LHCN-M2 (cell line): ENCODE data around the gene CYB5B. TPM values are rescaled to one million over a fixed set of nuclear protein-coding genes. Genes with fewer than 3 reads are reported as not detected.
A peak's percentile ranks its signal among the peaks of the same experiment; 100 is the strongest.

Source experiments
- DNase-seq: peaks from one replicate; pipeline ENCODE4 v3.0.0-alpha.2; 2012; ENCODE audit warnings: low read depth
- polyA plus RNA-seq: library from polyadenylated mRNA; unstranded; fragments of >200 nt; gene quantifications from one replicate; pipeline ENCODE4 v1.2.1, GENCODE V29; 2012; ENCODE audit warnings: missing spikeins
- total RNA-seq: library from RNA; depleted of rRNA; stranded (reverse); fragments of >200 nt; gene quantifications from 2 replicates; pipeline ENCODE4 v1.2.3, GENCODE V29; 2014; rRNA removed

CYB5B gene, protein sequence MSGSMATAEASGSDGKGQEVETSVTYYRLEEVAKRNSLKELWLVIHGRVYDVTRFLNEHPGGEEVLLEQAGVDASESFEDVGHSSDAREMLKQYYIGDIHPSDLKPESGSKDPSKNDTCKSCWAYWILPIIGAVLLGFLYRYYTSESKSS
- 60.7 and 67.3 TPM in 2 replicates for total RNA-seq
- polyA plus RNA-seq = 86.2 TPM

GRCh38 chr16:69424053-69424934 is at the start of gene CYB5B:
Gene CYB5B, plus strand, starts transcription at chr16:69424619. Its CDS starts 65 bp downstream, at chr16:69424684.
- DNase-seq = peak; percentile 97

GRCh38 chr16:69376393-69377059 is 47.9 kb upstream of the CYB5B start:
- no peak for DNase-seq

GRCh38 chr16:69378036-69378435 is 46.4 kb upstream of the CYB5B start:
- no peak for DNase-seq

GRCh38 chr16:69378760-69379159 is 45.7 kb upstream of the CYB5B start:
- no peak for DNase-seq

GRCh38 chr16:69381231-69381630 is 43.2 kb upstream of the CYB5B start:
- no peak for DNase-seq

- no peak for DNase-seq
Observed at GRCh38 chr16:69382421-69382820, 42.0 kb upstream of the CYB5B start.

DNA sequence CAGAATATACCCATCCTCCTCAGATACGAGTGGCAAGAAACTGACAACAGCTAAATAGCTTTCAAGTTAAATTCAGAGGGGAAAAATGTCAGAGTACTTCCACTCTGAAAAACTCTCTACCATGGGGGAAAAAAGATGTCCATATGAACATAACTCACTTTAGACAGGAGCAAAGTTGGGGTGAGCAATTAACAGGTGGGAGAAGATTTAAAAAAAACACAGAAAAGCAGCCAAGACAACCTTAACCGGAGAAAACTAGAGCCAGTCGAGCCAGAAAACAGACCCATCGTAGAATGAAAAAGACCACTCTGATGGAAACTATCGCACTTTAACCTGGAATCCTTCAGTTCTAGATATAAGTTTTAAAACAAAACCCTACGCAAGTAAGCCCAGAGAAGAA is 39.4 kb upstream of the CYB5B start:
- DNase-seq = no peak

- DNase-seq = peak; percentile 12
Observed at GRCh38 chr16:69386596-69386995, 37.8 kb upstream of the CYB5B start.

- no peak for DNase-seq
Observed at GRCh38 chr16:69393898-69394849, 30.2 kb upstream of the CYB5B start.

GRCh38 chr16:69395859-69396186 is 28.6 kb upstream of the CYB5B start:
- no peak for DNase-seq

- DNase-seq = peak; percentile 92
Observed at GRCh38 chr16:69396187-69397061, 28.0 kb upstream of the CYB5B start.

DNA sequence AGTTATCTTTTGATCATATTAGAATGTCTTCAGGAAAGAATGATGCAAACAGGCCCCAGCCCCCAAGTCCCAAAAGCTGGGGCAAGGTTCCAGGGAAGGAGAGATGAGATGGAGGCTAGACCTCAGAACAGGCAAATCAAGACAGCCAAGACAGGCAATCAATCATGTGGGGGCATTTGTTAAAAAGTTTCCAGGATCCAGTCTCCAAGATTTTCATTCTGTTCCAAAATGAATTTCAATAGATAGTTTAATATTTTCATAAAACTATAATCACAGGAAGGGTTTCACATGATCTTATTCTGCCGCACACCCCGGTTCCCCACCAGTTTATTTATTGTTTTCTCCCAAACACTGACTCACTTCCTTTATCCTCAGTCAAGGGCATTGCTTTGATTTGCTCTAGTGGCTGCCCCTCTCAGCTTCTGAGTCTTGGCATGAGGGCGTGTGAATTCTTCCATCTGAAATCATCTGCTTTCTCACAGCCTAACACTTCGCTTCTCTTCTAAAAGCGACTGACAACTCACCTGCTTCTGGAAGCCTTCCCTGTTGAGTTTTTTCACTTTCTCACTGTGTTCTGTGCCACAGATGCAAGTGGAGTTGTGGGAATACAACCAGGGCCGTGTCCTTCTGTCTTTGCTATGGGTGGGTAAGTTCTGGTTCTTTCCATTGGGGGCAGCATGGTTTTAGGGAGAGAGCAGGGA is 26.4 kb upstream of the CYB5B start:
- peak; percentile 89 for DNase-seq

DNA sequence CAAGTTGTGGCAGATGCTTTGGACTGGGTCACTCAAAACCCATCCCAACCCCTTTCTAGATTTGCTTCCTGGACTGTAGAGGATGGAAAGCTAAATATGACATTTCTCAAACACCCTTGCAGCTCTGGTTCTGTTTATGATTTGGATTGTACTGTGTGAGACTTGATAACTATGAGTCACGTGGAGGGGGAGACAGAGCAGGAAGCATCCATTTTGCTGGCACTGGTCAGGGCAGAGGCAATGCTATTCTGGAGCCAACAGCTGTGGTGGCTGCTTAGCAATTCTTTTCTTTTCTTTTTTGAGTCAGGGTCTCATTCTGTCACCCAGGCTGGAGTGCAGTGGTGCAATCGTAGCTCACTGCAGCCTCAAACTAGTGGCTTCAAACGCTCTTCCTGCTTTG is 25.1 kb upstream of the CYB5B start:
- DNase-seq = peak; percentile 57

- DNase-seq = no peak
Observed at GRCh38 chr16:69402439-69402838, 22.0 kb upstream of the CYB5B start.

- DNase-seq = peak; percentile 85
Observed at GRCh38 chr16:69404275-69404805, 20.1 kb upstream of the CYB5B start.

GRCh38 chr16:69405326-69405725 is 19.1 kb upstream of the CYB5B start:
- no peak for DNase-seq

GRCh38 chr16:69405757-69406156 is 18.7 kb upstream of the CYB5B start:
- no peak for DNase-seq

GRCh38 chr16:69406780-69407331 is 17.6 kb upstream of the CYB5B start:
- DNase-seq = peak; percentile 51

DNA sequence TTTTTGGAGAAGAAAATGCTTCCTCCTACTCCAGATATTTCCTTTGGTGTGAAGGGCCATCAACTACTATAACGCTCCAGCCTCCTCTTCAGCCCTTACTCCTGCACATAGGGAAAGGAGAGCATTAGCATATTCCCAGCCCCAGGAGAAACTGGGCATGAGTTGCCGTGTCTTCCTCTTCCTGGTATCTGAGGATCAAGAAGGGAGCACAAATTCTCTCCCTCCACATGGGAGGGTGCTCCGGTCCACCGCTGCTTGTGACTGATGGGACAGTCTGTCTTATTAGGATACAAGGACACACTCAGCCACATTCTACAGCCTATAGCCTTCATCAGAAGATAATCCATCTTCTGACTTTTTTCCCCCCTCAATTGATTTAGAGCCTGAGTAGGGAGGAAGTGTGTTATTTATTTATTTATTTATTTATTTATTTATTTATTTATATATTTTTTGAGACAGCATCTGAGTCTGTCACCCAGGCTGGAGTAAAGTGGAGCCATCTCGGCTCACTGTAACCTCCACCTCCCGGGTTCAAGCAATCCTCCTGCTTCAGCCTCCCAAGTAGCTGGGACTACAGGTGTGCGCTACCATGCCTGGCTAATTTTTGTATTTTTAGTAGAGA is 16.6 kb upstream of the CYB5B start:
- no peak for DNase-seq
